GM21529 (cell line): ENCODE data around the gene AVPI1.

Experiments
- ATAC-seq: cut with Tn5 transposase; IDR thresholded peaks from one replicate; pipeline ENCODE4 v1.9.1; 2021; ENCODE audit not compliant: unreplicated experiment

The AVPI1 gene, protein sequence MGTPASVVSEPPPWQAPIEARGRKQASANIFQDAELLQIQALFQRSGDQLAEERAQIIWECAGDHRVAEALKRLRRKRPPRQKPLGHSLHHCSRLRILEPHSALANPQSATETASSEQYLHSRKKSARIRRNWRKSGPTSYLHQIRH

DNA sequence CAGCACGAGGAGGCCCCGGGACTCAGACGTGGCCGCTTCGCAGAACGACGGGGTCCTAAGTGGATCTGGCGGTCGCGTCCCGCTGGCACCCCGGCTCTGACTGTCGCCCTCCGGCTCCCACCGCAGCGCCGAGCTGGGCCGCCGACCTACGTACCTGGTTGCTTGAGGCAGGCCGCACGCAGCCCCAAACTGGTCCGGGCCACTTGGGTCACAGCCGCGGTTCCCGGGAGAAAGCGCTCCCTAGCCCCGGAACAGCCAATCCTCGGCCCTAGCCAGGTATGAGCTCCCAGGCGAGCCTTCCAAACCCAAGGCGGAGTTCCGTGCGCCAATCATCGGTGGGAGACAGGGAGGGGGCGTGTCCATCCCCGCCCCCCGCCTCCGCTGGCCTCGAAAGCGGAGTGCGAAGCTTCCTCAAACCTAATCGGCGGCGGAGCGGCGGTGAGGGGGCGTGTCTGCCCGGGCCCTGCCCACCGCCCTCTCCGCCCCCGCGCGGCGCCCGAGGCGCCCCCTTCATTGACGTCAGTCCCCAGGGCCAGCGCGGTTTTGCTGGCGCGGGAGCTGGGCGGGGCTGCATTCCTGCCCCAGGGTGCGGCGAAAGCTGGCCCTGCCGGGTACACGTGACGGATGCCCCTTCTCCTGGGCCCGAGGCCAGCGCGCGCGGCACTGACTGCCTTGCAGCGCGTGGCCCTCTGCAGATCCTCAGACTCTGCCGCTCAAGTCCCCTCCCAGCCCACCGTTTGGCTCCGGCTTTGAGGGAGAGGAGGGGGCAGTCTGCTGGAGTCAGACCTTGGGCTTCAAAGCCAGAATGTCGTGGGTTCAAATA lies at the start of gene AVPI1:
TSS of gene AVPI1 (minus strand) at position 280 of the 823 bp plus-strand sequence. CDS start 7,336 bp downstream, outside the sequence.
- ATAC-seq: peak; percentile 90

DNA sequence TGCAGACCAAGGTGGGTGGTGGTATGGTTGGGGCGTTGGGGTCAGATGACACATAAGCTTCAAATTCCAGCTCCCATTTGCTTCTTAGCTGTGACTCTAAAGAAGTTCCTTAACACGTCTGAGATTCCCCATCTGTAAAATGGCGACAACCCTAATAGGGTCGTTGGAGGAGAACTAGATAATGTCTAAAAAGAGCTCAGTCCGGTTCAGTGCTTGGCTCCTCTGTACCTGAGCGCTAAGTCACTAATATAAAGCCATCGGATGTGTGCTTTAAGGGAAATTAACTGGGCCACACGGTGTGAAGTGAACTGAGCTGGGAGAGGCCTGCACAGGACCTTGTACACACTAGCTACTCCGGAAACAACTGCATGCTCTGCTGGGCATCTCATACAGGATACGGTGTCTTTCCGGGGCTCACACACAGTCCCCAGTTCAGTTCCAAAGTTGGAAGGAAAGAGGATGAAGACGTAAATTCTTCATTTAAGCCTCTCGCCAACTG lies 49.4 kb upstream of the AVPI1 start:
- peak; percentile 23 for ATAC-seq

DNA sequence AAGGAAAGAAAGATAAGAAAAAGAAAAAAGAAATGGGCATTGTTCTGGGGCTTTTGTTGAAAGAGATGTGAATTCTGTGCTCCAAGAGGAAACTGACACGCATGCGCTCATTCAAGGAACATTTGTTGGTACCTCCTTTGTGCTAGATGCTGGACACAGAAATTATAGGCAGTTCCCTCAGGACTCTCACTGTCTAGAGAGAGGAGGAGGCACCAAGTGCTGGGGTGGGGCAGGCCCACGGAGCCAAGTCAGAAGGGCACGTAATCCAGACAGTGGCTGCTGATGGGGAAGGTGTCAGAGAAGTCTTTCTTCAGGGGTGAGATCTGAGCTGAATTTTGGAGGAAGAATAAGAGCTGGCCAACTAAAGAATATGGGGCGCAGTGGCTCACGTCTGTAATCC lies 47.0 kb upstream of the AVPI1 start:
- no peak for ATAC-seq

DNA sequence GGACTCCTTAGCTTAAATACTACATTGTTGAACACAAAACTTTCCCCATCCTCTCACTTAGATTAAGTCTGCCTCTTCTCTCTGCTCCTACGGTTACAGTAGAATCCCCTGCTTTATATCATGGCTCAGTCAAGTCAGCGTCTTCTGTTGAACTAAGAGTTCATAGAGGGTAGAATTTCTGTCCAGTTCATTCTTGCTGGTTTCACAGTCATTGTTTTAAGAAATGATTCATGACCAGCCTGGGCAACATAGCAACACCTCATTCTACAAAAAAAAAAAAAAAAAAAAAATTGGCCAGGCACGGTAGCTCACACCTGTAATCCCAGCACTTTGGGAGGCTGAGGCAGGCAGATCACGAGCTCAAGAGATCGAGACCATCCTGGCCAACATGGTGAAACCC lies 46.2 kb upstream of the AVPI1 start:
- no peak for ATAC-seq

DNA sequence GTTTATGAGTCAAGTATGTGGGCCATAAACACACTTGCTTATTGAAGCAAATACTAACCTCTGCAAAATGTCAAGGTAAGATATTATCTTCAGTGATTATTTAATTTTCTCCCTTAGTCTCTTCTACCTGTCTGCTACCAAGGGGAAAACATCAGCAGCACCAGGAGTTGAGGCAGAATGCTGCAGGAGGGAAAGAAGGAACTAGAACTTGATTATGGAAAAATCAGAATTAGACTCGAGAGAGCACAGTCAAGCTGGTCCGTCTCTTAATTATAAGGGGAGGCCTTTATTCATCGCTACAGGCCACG lies 45.0 kb upstream of the AVPI1 start:
- no peak for ATAC-seq

DNA sequence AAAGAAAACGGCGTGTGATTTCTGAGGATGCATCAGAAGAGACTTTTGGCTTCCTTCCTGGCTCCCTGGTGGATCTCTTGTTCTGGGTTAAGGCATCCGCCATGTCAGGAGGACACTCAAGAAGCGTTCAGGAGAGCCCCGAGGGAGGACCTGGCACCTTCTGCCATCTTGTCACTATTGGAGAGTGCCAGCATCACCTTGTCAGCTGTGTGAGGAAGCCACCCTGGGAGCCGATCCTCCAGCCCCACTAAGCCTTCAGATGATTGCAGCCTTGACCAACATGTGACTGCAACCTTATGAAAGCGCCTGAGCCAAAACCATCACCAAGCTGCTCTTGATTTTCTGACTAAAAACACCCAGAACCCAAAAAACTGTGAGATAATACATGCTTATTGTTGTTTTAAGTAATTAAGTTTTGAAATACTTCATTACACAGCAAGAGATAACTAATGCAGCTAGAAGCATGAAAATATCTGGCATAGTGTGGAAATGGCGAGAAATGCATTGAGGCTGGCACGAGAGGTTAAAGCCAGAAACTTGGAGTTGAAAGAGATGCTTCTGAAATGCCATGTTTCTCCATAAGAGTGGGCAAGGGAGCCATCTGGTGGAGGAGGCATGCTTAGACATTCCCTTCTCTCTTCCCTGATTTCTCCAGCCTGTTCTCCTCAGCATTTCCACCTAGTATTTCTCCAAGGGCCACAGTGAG lies 44.5 kb upstream of the AVPI1 start:
- no peak for ATAC-seq

DNA sequence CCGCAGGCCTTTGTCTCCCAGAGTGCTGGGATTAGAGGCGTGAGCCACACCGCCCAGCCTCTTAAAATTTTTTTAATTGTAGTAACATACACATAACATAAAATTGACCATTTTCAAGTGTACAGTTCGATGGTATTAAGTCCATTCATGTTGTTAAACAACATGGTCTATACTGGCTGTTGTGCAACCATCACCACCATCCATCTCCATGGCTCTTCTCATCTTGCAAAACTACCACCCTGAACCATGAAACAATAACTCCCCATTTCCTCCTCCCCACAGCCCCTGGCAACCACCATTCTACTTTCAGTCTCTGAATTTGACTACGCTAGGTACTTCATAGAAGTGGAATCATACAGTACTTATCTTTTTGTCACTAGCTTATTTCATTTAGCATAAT lies 42.0 kb upstream of the AVPI1 start:
- ATAC-seq: no peak

DNA sequence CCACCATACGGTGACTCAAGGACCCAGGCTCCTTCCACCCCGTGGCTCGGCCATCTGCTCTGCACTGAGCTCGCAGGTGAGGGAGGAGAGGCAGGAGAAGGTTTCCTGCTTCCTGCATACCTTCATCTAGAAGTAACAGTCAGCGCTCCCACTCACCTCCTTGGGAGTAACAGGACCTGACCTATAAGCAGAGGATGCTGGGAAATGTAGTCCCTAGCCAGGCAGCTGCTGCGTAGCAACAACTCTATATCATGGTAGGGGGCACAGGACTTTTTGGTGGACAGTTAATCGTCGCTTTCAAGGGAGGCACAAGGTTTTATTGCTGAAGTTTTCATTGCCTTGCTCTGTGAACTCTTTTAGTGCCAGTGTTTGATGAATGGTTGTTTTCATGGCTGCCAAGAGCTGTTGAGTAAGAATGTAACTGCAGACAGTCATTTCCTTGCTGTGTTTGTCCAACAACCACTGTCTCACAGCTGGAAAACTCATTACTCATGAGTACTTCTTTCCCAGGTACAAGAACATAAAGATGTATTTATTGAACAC lies 39.7 kb upstream of the AVPI1 start:
- no peak for ATAC-seq

DNA sequence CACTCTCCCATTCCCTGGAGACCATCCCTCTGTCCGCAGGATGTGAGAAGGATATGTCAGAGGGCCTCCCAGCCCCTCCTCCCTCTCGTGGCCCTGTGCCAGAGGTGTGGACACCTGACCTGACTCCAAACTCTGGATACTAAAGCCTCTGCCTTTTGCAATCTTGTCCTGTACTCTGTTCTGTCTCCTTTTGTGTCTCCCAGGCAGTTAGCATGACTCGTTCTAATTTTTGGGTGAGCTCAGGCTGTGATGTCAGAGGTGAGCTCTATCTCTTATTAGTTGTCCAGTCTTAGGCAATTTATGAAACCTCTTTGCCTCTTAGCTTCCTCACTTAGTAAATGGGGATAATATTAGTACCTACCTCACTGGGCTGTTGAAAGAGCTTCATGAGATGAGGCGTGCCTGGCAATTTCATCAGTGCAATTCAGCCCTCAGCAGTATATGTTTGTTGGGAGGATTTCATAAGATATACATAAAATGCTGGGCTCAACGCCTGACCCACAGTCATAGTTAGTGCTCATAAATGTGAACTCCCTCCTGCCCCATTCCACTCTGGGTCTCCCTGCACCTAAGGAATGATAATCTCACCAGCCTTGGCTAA lies 37.4 kb upstream of the AVPI1 start:
- no peak for ATAC-seq

DNA sequence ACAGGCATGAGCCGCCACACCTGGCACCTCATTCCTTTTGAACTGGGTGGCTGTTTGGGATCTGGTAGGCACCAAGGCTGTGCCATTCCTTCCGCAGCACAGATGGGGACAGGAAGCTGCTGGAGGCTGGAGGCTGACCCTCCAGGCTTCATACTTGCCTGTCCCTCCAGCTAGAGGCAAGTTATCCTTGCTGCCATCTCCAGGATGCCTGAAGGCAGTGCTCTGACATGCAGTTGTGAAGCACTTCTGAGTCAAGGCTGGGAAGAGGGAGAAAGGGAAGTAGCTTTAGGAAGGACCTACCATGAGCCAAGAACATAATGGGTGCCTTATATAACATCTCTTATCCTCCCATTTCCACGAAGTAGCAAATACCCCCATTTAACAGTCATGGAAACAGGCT lies 36.0 kb upstream of the AVPI1 start:
- ATAC-seq: no peak

DNA sequence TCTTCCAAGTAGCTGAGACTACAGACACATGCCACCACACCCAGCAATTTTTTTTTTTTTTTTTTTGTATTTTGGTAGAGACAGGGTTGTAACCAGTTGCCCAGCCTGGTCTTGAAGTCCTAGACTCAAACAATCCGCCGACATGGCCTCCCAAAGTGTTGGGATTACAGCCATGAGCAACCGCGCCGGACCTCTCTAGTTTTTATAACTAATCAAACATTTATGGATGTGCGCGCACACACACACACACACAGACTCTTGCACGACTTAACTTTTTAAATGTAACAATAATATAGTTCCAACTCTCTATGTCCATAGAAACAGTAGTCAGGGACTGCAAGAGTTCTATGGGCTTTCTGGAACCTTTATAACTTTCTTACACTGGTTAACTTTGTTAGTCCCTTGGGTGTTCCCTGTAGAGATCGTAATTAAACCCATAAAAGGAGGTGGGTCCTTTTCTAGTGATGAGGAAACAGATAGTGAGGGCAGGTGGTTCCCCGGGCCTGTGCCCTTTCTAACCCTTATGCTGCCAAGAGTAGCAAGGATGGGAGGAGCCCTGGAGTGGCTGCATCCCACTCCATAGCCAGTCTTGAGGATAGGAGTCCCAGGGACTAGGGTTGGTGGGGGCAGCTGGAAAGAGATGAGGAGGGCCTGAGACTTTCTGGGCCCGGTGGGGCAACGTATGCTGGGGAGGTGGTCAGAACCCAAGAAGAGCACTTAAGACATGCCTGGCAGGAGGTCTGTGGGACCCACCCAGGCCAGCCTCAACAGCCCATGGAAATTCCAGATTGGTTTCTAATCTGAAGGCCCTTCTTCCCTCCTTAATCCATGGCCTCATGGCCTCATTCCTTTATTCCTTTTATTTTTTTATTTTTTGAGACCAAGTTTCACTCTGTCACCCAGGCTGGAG lies 35.1 kb upstream of the AVPI1 start:
- no peak for ATAC-seq

DNA sequence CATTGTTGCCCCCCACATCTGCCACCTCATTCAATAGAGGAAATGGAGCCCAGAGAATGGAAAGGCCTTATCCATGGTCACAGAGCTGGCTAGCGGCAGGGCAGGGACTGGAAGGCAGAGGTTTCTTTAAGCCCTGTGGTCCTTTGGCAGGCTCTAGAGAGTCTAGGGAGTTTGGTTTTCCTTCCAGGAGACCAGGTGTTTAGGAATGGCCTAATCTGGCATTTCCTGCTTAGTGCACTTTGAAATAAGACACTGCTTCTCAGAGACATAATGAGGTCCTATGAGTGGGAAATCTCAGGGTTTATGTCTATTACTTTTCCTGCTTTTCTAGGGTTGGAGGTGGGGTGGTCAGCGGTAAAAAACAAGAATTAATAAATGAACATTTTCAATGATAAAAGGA lies 32.6 kb upstream of the AVPI1 start:
- ATAC-seq: no peak

DNA sequence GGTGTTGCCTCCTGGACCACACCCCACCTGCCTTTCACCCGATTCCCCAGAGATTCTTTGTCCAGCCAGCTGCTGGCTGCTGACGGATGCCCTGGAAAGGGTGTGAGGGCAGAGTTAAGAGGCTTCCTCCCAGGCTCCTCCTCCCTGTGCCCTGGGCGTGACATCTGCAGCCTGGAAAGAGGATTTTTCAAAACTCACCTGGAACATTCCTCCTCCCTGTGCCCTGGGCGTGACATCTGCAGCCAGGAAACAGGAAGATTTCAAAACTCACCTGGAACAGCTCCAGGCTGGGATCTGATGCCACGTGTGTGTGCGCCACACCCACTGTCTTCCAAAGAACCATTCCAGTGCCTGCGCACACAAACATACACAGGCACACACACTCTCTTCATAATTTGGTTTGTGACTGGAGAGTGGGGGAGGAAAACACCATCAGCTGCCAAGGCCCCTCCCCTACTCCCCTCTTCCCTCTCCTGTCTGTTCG lies 31.7 kb upstream of the AVPI1 start:
- ATAC-seq: no peak

DNA sequence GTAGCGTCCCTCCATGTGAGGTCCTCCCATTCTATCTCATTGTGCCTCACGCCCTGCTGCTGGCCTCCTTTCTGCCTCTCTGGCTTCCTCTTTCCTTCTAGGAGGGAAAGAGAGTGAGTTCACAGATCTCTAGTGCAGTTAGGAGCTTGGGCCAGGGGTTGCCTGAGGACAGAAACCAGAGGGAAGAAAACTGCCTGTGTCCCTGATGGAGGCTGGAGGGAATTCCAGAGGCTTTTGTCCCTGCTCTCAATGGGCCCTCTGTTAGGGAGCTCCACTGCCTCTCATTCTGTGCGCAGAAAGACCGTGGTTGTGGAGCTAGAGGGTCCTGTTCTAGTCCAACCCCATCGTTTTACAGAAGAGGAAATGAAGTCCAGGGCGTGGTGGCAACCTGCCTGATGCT lies 31.1 kb upstream of the AVPI1 start:
- ATAC-seq: no peak

DNA sequence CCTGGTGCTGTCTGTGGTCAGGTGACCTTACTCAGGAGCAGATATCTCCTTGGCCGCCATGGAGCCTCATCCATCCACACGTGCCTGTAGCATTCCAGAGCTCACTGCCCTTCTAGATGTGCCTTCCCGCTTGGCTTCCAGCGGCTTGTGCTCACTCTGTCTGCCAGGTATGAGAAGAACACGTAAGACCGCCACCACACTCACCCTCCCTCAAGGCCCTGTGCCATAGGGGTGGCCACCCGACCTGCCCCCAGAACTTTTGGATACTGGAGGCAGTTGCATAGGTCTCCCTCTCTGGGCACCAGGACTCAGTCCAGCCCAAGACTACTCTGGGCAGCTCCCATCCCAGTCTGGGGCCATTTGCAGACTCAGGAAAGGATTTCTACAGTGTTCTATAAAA lies 30.6 kb upstream of the AVPI1 start:
- ATAC-seq: no peak

DNA sequence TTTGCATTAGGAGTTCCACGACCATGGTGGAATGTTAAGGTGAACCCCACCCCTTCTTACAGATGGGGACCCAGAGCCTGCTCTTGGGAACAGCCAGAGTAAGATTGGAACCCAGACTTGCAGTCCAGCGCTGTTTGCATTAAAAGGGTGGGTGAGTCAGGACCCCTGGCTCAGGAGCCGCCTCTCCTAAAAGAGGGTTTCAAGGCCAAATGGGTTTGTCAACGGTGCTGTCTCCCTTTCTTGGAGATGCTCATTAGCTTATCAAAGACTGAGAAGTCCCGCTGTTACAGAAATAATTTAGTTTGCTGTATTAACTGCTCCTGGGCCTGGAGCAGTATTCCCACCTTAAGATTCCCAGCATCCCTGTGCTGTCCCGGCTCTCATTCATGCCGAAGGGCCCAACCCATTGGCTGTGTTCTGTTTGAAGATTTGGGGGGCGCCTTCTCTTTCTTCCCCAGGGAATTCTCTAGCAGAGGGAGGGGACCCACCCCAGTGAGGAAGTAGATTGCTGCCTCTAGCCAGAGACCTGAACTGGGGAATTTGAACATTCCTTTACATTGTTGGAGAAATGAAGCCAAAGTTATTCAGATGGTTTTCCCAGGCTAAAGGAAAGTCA lies 28.3 kb upstream of the AVPI1 start:
- ATAC-seq: no peak

DNA sequence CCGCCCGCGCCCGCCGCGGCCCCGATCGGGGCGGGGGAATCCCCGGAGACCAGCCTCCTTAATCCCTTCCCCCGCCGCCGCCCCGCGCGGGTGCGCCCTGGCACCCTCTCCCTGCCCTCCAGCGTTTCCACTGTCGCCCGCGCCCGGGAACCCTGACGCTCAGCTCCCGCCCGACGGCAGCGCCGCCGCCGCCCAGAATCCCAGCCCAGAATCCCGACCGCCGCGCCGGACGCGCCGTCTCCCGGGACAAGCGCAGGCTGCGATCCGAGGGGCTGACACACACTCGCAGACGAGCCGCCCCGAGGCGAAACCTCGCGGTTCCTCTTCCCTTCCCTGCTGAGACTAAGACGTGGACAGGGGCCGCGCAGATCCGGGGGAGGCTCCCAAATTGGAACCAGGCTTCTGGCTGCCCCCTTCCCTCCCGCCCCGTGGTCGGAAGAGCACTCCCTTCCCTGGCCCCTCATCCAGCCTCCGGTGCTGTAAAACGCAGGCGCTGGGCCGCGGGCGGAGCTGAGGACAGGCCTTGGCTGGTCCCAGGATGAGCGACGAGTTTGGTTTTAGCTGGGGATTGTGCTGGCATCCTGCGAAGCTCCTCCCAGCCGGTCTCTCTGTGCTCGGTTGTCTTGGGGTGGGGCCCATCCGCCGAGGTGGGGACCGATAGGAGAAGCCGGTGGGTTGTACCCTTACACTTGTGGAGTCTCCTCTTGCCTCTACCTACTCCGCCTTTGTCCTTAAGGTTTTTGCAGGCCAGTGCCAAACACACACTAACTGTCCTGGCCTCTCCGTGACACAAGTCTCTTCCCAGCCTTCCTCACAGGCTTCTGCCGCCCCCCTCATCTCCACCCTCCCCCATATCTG lies 27.6 kb upstream of the AVPI1 start:
- peak; percentile 30 for ATAC-seq

DNA sequence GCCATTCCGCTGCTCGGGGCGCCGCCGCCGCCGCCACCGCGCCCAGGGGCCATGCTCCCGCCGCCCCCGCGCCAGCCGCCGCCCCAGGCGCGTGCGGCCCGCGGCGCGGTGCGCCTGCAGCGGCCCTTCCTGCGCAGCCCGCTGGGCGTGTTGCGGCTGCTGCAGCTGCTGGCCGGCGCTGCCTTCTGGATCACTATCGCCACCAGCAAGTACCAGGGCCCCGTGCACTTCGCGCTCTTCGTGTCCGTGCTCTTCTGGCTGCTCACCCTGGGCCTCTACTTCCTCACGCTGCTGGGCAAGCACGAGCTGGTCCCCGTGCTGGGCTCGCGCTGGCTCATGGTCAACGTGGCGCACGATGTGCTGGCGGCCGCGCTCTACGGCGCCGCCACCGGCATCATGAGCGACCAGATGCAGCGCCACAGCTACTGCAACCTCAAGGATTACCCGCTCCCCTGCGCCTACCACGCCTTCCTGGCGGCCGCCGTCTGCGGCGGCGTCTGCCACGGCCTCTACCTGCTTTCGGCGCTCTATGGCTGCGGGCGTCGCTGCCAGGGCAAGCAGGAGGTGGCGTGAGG lies 26.9 kb upstream of the AVPI1 start:
- ATAC-seq: peak; percentile 75
